ENCODE measurements around the gene EEF1AKMT1.

- TF ChIP-seq, protein P1, sequence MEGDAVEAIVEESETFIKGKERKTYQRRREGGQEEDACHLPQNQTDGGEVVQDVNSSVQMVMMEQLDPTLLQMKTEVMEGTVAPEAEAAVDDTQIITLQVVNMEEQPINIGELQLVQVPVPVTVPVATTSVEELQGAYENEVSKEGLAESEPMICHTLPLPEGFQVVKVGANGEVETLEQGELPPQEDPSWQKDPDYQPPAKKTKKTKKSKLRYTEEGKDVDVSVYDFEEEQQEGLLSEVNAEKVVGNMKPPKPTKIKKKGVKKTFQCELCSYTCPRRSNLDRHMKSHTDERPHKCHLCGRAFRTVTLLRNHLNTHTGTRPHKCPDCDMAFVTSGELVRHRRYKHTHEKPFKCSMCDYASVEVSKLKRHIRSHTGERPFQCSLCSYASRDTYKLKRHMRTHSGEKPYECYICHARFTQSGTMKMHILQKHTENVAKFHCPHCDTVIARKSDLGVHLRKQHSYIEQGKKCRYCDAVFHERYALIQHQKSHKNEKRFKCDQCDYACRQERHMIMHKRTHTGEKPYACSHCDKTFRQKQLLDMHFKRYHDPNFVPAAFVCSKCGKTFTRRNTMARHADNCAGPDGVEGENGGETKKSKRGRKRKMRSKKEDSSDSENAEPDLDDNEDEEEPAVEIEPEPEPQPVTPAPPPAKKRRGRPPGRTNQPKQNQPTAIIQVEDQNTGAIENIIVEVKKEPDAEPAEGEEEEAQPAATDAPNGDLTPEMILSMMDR (conservative IDR thresholded peaks at IDR 0.05), result no peak
- TF ChIP-seq EZH2 (IDR thresholded peaks at IDR 0.05; ENCODE audit: low read depth), result no peak
Measured at GRCh38 chr13:20773194-20774080, at the start of gene EEF1AKMT1.
